Measurements from ENCODE around the gene NOP56. TPM values are rescaled to one million over a fixed set of nuclear protein-coding genes. Genes with fewer than 3 reads are reported as not detected.

Gene NOP56
- total RNA-seq, 1 donor from 2014 or later: 172 TPM

GRCh38 chr20:2654831-2655230, 2.4 kb downstream of the NOP56 start:
- TF ChIP-seq CTCF (conservative IDR thresholded peaks at IDR 0.05; ENCODE audit: low read depth, low read length): no peak
- no peak for DNase-seq (ENCODE audit: low read depth)
- no peak overlapping the region for H3K4me3 ChIP-seq (ENCODE audit: low read depth, low read length)

- no peak overlapping the region for H3K4me3 ChIP-seq (ENCODE audit: low read depth, low read length)
- no peak for TF ChIP-seq CTCF (conservative IDR thresholded peaks at IDR 0.05; ENCODE audit: low read depth, low read length)
- DNase-seq (ENCODE audit: low read depth): no peak
Observed at GRCh38 chr20:2655331-2656116, 3.1 kb downstream of the NOP56 start.

GRCh38 chr20:2656471-2657117, 4.2 kb downstream of the NOP56 start:
- TF ChIP-seq CTCF (conservative IDR thresholded peaks at IDR 0.05; ENCODE audit: low read depth, low read length): no peak
- no peak overlapping the region for H3K4me3 ChIP-seq (ENCODE audit: low read depth, low read length)
- no peak for DNase-seq (ENCODE audit: low read depth)

- H3K4me3 ChIP-seq (ENCODE audit: low read depth, low read length): no peak overlapping the region
- TF ChIP-seq CTCF (conservative IDR thresholded peaks at IDR 0.05; ENCODE audit: low read depth, low read length): no peak
- DNase-seq (ENCODE audit: low read depth): no peak
Observed at GRCh38 chr20:2657241-2657640, 4.8 kb downstream of the NOP56 start.

- no peak overlapping the region for H3K4me3 ChIP-seq (ENCODE audit: low read depth, low read length)
- DNase-seq (ENCODE audit: low read depth): no peak
- TF ChIP-seq CTCF (conservative IDR thresholded peaks at IDR 0.05; ENCODE audit: low read depth, low read length): no peak
Observed at GRCh38 chr20:2657674-2658073, 5.2 kb downstream of the NOP56 start.

- H3K4me3 ChIP-seq (ENCODE audit: low read depth, low read length): no peak overlapping the region
- no peak for DNase-seq (ENCODE audit: low read depth)
- no peak for TF ChIP-seq CTCF (conservative IDR thresholded peaks at IDR 0.05; ENCODE audit: low read depth, low read length)
Observed at GRCh38 chr20:2658414-2659354, 6.3 kb downstream of the NOP56 start.
